ENCODE results near the gene FOXQ1.

Gene FOXQ1

GRCh38 chr6:1310628-1311399, 1.1 kb upstream of the FOXQ1 start:
- Histone ChIP-seq H3K4me3 (replicated peaks; ENCODE audit: low read depth, low read length) (no peak overlapping the region; the same call in 1 of the 2 replicates), H3K36me3 (ENCODE audit: control insufficient read depth, insufficient read depth, low read length) (no peaks in the 10 kb centered on the region), H3K27me3 (replicated peaks; ENCODE audit: control insufficient read depth, insufficient read depth, low read length) (peaks cover 4% of the 10 kb centered on the region)
- TF ChIP-seq CTCF (IDR thresholded peaks at IDR 0.05; ENCODE audit: insufficient read depth, low read length, poor library complexity, severe bottlenecking) = no peak
- no peak for DNase-seq (ENCODE audit: extremely low read depth, insufficient read length)

- no peak for TF ChIP-seq CTCF (IDR thresholded peaks at IDR 0.05; ENCODE audit: insufficient read depth, low read length, poor library complexity, severe bottlenecking)
- Histone ChIP-seq H3K27me3 (replicated peaks; ENCODE audit: control insufficient read depth, insufficient read depth, low read length) (peaks cover 4% of the 10 kb centered on the region), H3K36me3 (ENCODE audit: control insufficient read depth, insufficient read depth, low read length) (no peaks in the 10 kb centered on the region), H3K4me3 (replicated peaks; ENCODE audit: low read depth, low read length) (no peak overlapping the region)
- no peak for DNase-seq (ENCODE audit: extremely low read depth, insufficient read length)
Observed at GRCh38 chr6:1312203-1312472, 240 bp downstream of the FOXQ1 start.

GRCh38 chr6:1312473-1313367, 822 bp downstream of the FOXQ1 start:
- Histone ChIP-seq H3K27me3 (replicated peaks; ENCODE audit: control insufficient read depth, insufficient read depth, low read length) (peaks cover 4% of the 10 kb centered on the region), H3K4me3 (replicated peaks; ENCODE audit: low read depth, low read length) (no peak overlapping the region)
- DNase-seq (ENCODE audit: extremely low read depth, insufficient read length) = no peak

GRCh38 chr6:1313384-1313766, 1.5 kb downstream of the FOXQ1 start:
- TF ChIP-seq CTCF (IDR thresholded peaks at IDR 0.05; ENCODE audit: insufficient read depth, low read length, poor library complexity, severe bottlenecking) = no peak
- H3K4me3 ChIP-seq (replicated peaks; ENCODE audit: low read depth, low read length) = no peak overlapping the region
- no peaks in the 10 kb centered on the region for H3K36me3 ChIP-seq (ENCODE audit: control insufficient read depth, insufficient read depth, low read length)
- H3K27me3 ChIP-seq (replicated peaks; ENCODE audit: control insufficient read depth, insufficient read depth, low read length) = peaks cover 4% of the 10 kb centered on the region
- DNase-seq (ENCODE audit: extremely low read depth, insufficient read length) = no peak

More at GRCh38 chr6:1312473-1313367, 822 bp downstream of the FOXQ1 start:
- TF ChIP-seq CTCF (IDR thresholded peaks at IDR 0.05; ENCODE audit: insufficient read depth, low read length, poor library complexity, severe bottlenecking) = no peak
- no peaks in the 10 kb centered on the region for H3K36me3 ChIP-seq (ENCODE audit: control insufficient read depth, insufficient read depth, low read length)

- TF ChIP-seq CTCF (IDR thresholded peaks at IDR 0.05; ENCODE audit: insufficient read depth, low read length, poor library complexity, severe bottlenecking) = no peak
- no peak overlapping the region for H3K4me3 ChIP-seq (replicated peaks; ENCODE audit: low read depth, low read length)
- peaks cover 4% of the 10 kb centered on the region for H3K27me3 ChIP-seq (replicated peaks; ENCODE audit: control insufficient read depth, insufficient read depth, low read length)
Observed at GRCh38 chr6:1313767-1314503, 2.0 kb downstream of the FOXQ1 start.

More at GRCh38 chr6:1313767-1314503, 2.0 kb downstream of the FOXQ1 start:
- H3K36me3 ChIP-seq (ENCODE audit: control insufficient read depth, insufficient read depth, low read length) = no peaks in the 10 kb centered on the region
- no peak for DNase-seq (ENCODE audit: extremely low read depth, insufficient read length)
